ENCODE results near the gene ORMDL2.

Gene ORMDL2, protein sequence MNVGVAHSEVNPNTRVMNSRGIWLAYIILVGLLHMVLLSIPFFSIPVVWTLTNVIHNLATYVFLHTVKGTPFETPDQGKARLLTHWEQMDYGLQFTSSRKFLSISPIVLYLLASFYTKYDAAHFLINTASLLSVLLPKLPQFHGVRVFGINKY

DNA sequence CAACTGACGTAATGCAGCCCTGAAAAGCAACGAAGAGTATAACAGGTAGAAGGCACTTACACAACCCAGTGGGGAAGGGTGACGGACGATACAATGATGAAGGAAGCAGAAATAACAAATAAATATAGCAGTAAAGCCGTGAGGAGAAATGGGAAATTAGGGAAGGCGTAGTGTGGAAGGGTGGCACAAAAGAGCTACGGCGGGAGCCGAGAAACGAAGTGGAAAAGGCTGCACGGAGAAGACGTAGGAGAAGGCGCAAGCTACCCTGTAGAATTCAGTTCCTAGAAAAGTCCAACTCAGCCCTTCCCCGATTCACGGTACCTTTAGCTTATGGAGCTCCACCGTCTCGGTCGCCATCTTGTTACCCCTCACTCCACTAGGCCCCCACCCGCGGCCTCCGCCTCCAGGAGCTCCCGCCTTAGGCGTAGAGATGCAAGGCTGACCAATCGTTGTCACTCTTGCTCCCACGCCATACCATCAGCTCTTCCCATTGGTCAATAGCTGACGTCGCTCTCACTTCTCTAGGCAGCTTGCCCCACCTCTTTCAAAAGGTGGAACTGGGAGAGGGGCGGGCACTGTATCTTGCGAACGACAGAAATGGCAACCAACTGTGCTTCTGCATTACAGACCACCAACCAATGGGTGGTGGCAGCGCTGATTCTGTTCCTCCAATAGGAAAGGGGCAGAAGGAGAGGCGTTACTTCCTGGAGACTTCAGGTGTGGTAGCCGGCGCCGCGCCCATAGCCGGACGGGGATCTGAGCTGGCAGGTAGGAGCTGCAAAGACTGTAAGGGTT is at the start of gene ORMDL2, which contains the start of gene SARNP:
TSS of gene ORMDL2 (plus strand) at position 697 of the 795 bp plus-strand sequence. CDS start 959 bp downstream, outside the sequence.
TSS of gene SARNP (minus strand) at position 380 of the 795 bp plus-strand sequence. CDS start at position 357, 23 bp downstream.
- peak; percentile 93 for DNase-seq (ENCODE audit: low read depth)

DNA sequence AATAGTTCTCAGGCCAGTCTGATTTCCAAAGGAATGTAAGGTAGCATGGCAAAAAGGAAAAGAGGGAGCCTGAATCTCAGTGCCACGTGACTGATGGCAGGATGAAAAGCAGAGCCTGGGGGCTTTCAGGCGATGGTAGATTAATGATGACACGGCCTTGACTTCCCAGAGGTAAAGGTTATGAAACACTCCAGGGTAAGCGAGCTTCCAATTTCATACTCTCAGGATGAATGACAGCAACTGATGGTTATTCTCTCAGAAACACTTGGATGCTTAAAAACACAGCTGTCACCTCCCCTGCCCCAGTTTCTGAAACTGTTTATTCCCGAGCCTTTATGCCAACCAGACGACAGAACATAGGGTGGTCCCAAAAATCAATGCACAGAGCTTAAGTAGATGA is 46.1 kb upstream of the ORMDL2 start:
- DNase-seq (ENCODE audit: low read depth) = no peak

DNA sequence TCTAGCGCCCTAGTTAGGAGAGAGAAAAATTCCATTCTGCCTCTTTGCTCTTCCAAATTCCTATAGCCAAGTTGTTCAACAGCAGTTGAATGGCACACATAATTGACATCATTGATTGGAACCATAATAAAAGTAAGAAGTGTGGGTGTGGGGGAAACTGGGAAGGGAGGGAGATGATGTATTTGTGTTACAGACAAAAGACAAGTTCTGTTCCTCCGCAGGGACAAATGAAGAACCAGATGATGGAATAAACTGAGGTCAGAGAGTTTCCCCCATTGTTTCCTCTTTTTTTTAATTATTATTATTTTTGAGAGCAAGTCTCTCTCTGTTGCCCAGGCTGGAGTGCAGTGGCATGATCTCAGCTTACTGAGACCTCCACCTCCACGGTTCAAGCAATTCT is 40.0 kb upstream of the ORMDL2 start:
- no peak for DNase-seq (ENCODE audit: low read depth)

DNA sequence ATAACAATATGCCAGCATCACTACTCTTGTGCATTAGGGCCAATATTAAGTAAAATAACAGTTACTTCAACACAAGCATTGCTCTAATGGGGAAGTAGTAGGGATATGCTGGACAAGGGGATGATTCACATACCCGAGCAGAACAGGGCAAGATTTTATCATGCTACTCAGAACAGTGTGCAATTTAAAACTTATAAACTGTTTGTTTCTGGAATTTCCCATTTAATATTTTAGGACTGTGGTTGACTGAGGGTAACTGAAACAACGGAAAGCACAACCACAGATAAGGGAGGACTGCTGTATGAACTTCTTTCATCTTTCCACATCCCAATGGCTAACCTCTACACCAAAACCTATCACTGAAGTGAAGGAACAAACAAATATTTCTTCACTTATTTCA is 37.2 kb upstream of the ORMDL2 start:
- no peak for DNase-seq (ENCODE audit: low read depth)

DNA sequence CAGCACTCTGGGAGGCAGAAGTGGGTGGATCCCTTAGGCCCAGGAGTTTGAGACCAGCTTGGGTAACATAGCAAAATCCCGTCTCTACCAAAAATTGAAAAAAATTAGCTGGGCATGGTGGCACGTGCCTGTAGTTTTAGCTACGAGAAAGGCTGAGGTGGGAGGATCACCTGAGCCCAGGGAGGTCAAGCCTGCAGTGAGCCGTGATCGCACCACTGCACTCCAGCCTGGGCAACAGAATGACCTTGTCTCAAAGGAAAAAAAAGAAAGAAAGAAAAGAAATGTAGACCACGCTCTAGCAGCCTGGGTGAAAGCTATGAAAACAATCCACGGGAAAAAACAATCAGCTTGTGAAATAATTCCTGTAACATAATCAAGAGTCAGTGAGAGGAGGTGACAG is 29.3 kb upstream of the ORMDL2 start:
- DNase-seq (ENCODE audit: low read depth) = no peak

DNA sequence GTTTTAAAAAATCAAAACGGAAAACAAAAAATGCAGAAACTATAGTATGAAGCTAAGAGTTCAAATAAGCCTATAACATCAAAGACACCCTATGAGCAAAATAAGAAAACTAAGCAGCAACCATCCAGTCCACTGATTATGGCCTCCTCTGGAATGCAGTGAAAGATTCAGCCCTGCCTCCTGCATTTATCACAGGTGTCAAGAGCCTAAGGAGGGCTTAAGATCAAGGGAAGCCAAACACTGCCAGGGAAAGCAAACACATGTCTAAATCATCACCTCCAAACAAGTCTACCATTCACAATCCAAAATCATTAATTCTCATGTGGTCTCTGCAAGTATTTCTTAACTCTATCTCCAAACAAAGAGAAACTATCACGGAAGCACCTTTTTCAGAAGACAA is 28.7 kb upstream of the ORMDL2 start:
- DNase-seq (ENCODE audit: low read depth) = no peak

DNA sequence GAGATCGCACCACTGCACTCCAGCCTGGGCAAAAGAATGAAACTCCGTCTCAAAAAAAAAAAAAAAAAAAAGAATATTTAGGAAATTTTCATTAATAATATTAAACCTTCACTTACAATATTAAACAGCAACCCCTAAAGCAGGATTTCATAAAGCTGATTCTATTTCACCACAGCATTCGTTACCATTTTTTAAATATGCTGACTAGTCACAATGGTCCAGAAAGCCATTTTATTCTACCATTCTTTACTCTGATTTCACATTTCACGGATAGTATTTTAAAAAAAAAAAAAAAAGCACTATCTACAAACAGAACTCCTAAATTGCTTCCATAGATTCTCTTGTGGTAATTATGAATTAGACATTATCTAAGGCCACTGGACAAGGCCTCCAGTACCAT is 27.9 kb upstream of the ORMDL2 start:
- DNase-seq (ENCODE audit: low read depth) = no peak

DNA sequence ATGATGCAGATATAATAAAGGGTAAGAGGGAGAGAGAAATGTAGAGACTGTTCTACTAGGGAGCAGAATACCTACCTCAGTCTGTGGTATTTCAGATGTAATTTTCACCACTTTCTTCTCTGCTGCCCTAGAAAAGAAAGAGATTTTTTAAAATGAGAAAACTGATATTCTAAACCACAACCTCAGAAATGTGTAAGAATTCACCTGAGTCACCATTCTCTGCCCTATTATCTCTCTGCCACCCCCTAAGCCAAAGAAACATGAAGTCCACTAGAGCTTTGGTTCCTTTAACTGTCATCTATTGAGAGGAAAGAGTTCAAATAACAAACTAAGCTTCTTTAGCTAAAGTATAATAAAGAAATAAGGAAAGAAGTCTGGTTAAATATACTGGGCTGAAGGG is 21.9 kb upstream of the ORMDL2 start:
- no peak for DNase-seq (ENCODE audit: low read depth)

DNA sequence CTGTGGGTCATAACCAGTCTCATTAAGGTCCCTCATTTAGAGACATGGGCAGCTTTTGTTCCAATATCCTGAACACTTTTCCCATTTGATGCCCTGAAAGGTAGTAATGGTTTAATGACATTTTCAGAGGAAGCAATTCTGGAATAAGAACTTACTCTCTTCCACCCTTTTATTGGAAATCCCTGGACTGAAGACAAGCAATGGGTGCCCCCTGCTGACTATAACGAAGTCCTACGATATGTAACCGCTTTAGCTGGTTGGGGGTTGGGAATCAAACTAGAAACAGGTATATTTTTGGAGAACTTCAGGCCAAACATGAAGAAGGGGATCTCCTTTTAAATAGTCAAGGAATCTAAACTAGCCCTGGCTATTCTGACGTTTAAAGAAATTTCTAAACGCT is 20.8 kb upstream of the ORMDL2 start:
- DNase-seq (ENCODE audit: low read depth) = no peak

DNA sequence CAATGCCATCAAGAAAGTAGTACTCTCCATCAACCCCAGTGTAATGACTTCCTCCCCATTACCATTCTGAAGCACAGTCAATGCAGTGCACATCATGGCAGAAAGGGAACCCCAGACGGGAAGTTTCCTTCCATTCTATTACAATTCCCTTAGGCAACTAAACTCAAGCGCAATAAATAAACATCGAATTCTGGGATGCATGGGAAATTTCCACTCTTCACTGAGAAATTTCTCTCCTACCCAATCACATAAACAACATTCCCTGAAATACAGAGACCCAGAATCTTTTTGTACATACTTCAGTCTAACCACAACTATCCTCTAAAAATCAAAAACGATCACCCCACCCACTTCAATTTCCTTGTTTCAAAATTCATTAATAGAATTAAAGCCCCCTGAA is 20.3 kb upstream of the ORMDL2 start:
- no peak for DNase-seq (ENCODE audit: low read depth)

DNA sequence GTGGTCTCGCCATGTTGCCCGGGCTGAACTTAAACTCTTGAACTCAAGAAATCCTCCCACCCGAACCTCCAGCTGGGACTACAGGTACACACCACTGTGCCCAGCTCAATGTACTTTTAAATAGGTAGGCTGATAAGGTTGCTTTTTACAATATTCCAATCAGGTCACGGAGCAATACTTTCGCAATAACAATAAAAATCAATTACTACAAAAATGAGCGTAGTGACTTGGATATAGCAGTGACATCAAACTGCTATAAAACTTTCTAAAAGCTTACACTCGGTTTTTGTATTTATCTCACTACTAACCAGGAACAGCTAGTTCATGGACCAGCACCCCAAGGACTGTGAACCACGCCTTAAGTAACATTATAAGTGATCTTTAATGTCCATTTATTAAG is 10.9 kb upstream of the ORMDL2 start:
- DNase-seq (ENCODE audit: low read depth) = no peak

DNA sequence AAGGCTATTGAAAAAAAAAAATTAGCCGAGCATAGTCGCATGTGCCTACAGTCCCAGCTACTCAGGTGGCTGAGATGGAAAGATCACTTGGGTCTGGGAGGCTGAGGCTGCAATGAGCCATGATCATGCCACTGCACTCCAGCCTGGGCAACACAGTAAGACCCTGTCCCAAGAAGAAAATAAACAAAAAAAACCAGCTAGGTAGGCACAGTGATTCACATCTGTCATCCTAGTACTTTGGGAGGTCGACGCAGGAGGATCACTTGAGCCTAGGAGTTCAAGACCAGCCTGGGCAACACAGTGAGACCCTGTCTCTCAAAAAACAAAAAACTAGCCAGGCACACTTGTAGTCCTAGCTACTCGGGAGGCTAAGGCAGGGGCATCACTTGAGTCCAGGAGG is 8.6 kb upstream of the ORMDL2 start:
- DNase-seq (ENCODE audit: low read depth) = no peak

DNA sequence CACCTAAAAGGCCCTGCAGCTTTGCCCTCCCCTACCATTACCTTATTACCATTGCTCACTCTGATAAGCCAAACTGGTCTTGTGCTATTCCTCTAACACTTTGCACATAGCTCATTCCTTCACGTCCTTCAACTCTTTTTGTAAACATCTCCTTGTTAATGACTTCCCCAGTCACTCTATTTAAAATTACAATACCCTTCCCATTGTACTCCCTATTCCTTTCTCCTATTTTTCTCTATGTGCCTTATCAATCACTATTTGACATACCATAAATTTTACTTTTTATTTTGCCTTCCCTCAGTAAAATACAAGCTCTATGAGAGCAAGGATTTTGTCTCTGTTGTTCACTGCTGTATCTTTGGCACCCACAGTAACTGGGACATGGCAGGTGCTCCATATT is 5.8 kb upstream of the ORMDL2 start:
- DNase-seq (ENCODE audit: low read depth) = no peak

DNA sequence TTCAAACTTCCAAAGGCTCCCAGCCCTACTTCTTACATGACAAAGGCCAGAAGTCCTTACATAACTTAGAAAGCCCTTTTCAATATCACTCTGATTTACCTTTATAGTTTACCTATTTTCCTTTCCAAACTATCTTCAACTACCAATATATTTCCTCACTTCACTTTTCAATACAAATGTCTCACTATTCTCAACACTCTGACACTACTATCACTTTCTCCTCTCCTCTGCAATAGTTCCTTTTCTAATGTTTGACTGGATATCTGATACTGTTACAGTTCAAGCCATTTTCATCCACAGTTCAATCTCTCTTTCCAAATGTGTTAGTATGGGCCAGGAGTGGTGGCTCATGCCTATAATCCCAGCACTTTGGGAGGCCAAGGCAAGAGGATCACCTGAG is 3.6 kb upstream of the ORMDL2 start:
- DNase-seq (ENCODE audit: low read depth) = no peak

DNA sequence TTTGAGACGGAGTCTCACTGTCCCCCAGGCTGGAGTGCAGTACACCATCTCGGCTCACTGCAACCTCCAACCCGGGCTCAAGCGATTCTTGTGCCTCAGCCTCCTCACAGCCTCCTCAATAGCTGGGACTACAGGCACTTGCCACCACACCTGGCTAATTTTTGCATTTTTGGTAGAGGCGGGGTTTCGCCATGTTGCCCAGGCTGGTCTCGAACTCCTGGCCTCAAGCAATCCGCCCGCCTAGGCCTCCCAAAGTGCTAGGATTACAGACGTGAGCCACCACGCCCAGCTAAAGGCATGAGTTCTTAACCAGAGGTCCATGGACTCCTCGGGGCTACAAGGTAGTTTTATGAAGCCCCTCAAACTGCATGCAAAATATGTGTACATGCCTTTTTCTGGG is 2.4 kb upstream of the ORMDL2 start:
- DNase-seq (ENCODE audit: low read depth) = no peak

DNA sequence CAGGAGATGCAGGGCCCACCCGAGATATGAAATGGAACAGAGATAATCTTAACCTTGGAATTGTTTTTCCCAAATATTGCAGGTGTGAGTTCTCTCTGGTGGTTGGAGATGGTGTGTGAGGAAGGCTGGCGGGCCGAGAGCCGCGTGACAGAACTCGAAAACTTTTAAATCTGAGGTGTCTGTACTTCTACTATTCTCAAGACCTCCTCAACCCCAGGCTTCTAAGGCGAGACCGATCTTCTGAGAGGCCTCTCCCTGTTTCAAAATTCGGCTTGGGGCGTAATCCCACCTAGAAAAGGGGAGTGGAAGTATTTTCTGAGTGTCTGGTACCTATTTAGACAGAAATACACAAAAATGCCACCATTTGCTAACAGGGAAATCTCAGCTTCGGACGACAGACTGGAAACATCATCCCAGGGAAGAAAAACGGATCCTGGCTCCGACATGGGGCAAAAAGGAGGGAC is 928 bp upstream of the ORMDL2 start:
- no peak for DNase-seq (ENCODE audit: low read depth)

DNA sequence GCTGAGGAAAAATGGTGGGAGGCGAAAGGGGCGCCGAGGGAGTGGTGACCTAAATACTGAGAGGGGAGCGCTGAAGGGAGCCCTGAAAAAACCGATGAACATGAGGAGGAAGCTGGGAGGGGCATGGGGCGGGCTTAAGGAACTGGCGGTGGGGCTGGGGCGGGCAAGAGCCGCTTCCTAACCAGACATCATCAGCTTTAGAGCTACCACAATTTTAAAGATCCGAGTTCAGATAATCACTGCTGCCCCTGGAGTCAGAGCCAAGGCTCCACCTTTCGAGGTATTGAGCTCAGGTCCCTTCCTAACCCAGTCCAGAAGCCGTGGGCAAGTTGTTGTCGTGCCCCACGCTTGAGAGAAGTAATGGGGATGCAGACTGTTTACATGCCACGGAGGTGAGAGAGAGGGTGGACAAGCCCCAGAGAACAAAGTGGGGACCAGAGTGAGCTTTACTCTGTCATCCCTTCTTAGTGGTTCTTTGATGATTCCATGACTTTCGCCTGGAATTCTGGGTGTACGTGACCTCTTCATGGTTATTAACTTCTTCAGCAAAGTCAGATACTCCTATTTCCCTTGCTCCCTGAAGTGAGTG is 393 bp downstream of the ORMDL2 start:
- DNase-seq (ENCODE audit: low read depth) = no peak

DNA sequence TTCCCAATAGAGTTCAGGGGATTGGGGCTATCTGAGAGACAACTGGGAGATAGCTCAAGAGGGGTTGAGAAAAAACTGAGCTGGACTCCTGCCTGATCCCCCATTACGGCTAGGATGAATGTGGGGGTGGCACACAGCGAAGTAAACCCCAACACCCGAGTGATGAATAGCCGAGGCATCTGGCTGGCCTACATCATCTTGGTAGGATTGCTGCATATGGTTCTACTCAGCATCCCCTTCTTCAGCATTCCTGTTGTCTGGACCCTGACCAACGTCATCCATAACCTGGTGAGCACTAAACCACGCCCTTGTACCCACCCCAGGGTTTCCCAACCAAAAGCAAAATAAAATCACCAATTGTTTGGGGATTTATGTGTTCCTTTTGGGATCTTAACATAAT is 1.0 kb downstream of the ORMDL2 start:
- no peak for DNase-seq (ENCODE audit: low read depth)

DNA sequence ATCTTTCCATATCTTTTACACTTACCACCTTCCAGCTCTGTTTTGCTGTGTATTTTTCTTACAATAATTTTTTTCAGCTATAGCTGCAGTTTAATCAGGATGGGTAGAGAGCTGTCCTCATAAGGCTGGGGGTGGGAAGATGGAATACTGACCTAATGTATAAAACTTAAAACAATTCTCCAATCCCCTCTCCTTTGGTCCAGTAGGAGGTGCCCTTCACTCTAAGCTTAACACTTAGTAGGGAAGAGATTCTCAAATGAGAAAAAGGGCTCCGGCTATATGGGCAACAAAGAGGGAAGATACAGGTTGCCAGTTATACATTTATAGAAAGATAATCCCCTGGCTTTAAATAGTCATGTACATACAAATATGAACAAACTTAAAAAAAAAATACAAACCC is 2.8 kb downstream of the ORMDL2 start:
- no peak for DNase-seq (ENCODE audit: low read depth)

DNA sequence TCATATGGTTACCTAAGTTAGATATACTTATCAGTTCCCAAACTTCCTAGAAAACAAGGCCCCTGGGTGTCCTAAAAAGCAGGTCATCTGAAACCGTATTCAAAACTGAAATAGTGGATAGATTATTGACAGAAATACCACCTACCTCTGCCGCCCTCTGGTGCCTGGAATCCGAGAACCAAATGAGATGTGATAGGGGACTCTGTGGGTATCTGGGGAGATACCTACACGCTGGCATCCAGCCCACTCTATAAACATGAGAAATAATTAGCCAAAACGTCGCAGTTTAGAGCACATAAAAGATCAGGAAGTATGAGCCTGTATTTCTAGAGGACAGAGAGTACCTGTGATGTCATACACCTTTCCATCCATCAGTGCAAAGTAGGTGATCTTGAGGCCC is 4.4 kb downstream of the ORMDL2 start:
- no peak for DNase-seq (ENCODE audit: low read depth)

DNA sequence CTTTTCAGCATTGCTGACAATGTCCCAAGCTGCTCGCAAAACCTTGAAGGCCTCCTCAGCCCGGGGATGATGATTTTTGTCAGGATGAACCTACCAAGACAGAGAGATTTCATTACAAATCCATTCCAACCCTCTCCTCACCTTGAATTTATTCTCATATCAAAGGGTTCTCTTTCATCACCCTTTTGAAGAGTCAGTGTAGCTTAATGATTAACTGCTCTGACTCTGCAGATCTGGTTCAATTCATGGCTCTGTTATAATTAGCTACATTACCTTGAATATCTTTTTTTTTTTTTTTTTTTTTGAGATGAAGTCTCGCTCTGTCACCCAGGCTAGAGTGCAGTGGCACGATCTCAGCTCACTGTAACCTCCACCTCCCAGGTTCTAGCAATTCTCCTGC is 5.6 kb downstream of the ORMDL2 start:
- DNase-seq (ENCODE audit: low read depth) = no peak

DNA sequence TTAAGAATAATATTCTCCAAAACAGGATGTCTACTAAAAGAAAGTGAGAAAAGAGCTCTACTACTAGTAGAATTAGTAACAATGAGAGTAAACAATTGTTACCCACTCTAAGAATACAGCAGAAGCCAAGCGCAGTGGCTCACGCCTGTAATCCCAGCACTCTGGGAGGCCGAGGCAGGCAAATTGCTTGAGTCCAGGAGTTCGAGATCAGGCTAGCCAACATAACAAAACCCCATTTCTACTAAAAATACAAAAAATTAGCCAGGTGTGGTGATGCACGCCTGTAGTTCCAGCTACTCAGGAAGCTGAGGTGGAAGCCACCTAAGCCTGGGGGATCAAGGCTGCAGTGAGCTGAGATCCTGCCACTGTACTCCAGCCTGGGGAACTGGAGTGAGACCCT is 6.9 kb downstream of the ORMDL2 start:
- DNase-seq (ENCODE audit: low read depth) = no peak

DNA sequence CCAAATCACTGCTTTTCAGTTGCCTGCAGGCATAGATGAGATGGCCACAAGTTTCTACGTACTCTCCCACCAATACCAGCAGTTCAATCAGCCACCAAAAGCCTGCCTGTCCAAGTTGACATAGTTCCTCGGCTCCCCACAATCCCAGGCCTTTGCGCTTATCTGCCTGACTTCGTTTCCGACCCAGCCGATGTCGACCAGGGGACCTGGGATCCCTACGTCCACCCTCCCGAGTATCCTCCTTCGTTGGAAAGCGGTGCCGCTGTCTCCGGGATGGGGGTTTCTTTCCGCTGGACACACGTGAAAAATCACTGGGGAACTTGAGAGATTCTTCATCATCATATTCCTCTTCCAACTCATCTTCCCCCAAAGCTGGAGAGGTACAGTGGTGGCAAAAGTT is 10.0 kb downstream of the ORMDL2 start:
- no peak for DNase-seq (ENCODE audit: low read depth)

DNA sequence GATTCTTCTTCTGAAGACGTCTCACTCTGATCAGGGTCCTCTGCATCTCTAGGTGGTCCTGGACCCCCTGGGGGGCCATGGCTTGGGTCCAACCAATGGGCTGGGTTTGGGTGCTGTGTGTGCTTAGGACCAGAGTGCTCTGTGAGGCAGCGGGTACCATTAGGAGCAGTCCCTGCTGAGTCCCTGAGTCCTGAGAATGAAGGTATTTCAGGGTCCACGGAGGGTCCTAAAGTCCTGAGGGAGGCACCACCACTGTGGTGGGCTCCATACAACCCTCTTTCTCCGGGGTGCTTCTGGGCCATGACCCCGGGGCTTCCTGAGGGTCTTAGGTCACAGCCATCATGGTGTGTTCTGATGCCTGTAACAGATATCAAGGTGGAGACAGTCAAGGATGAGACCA is 10.5 kb downstream of the ORMDL2 start:
- no peak for DNase-seq (ENCODE audit: low read depth)

Measured in stimulated activated CD8-positive, alpha-beta memory T cell treated with anti-CD3 and anti-CD28 coated beads, Interleukin-12 subunit alpha, Interleukin-12 subunit beta, amount 100 ng/mL, for 1 hour (primary cell).